Measurements from ENCODE around the gene SH2D5.

DNA sequence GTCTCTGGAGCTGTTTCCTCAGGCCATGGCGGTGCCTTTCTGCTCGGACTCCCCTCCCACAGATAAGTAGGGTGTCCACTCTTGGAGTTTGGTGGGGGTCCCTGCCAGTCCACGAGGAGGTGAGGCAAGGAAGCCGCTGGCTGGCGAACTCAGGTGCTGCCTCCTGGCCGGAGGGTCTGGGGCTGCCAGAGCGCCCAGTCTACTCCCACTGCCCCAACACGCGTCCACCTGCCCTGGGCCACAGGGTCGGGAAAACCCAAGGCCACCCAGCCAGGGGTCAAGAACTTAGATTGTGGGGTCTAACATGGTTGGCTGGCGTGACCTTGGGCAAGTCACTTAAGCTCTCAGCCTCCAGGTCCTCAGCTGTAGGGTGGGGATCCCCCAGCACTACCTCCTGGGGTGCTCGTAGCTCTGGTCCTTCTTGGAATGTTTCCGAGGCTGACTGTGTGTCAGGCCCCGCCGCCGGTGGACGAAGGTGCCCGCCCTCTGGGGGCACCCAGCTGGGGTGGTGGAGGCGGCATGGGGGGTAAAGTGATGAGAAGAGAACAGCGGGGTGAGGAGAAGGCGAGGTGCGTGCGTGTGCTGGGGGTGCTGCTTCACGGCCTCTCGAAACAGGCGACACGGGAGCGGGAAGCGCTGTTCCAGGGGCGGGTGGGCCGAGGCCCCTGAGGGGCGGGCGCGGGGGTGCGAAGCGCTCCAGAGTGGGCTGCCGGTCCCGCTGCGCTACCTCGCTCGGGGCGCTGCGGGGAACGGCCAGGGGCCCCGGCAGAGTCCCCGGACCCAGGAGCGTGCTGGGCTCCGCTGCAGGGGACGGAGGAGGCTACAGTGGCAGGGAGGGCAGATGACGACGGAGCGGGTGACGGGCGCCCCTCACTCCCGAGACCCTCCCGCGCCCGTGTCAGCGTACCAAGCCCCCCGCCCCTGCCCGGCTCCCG, 1.2 kb downstream of the SH2D5 start:
- TF ChIP-seq TEAD4 (IDR thresholded peaks at IDR 0.05) (no peak), CEBPB (IDR thresholded peaks at IDR 0.05) (no peak), YY1 (IDR thresholded peaks at IDR 0.05; ENCODE audit: low read depth) (no peak), EGR1 (IDR thresholded peaks at IDR 0.05) (no peak), USF1 (IDR thresholded peaks at IDR 0.05) (no peak), EP300 (IDR thresholded peaks at IDR 0.05; ENCODE audit: borderline replicate concordance) (no peak), NFIC (IDR thresholded peaks at IDR 0.05) (no peak), CREB1 (IDR thresholded peaks at IDR 0.05; ENCODE audit: low read depth) (no peak), TAF1 (IDR thresholded peaks at IDR 0.05; ENCODE audit: low read depth) (no peak), ZBTB7A (IDR thresholded peaks at IDR 0.05; ENCODE audit: low read depth) (no peak)
- TF ChIP-seq, protein P1, sequence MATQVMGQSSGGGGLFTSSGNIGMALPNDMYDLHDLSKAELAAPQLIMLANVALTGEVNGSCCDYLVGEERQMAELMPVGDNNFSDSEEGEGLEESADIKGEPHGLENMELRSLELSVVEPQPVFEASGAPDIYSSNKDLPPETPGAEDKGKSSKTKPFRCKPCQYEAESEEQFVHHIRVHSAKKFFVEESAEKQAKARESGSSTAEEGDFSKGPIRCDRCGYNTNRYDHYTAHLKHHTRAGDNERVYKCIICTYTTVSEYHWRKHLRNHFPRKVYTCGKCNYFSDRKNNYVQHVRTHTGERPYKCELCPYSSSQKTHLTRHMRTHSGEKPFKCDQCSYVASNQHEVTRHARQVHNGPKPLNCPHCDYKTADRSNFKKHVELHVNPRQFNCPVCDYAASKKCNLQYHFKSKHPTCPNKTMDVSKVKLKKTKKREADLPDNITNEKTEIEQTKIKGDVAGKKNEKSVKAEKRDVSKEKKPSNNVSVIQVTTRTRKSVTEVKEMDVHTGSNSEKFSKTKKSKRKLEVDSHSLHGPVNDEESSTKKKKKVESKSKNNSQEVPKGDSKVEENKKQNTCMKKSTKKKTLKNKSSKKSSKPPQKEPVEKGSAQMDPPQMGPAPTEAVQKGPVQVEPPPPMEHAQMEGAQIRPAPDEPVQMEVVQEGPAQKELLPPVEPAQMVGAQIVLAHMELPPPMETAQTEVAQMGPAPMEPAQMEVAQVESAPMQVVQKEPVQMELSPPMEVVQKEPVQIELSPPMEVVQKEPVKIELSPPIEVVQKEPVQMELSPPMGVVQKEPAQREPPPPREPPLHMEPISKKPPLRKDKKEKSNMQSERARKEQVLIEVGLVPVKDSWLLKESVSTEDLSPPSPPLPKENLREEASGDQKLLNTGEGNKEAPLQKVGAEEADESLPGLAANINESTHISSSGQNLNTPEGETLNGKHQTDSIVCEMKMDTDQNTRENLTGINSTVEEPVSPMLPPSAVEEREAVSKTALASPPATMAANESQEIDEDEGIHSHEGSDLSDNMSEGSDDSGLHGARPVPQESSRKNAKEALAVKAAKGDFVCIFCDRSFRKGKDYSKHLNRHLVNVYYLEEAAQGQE (IDR thresholded peaks at IDR 0.05; ENCODE audit: low read depth) = no peak

Data from Ishikawa (cell line).